IPS-NIHi7 (cell line): ENCODE data around the gene GLCE.
"Not testable (repeated sequence)": the region's sequence is repeated elsewhere in the genome, so short reads cannot be mapped to it uniquely, and the experiment has no call there.

ENCODE experiments used
- DNase-seq: peaks from one replicate; pipeline ENCODE4 v3.0.0; 2012; ENCODE audit warnings: mixed read lengths; ENCODE audit errors: extremely low spot score

GLCE gene

GRCh38 chr15:69159805-69160140 is 662 bp upstream of the GLCE start:
- no peak for DNase-seq

GRCh38 chr15:69161079-69161877 is 843 bp downstream of the GLCE start:
- DNase-seq, result peak; percentile 44

GRCh38 chr15:69161878-69162213 is 1.4 kb downstream of the GLCE start:
- DNase-seq, result no peak

- no peak for DNase-seq
Observed at GRCh38 chr15:69163141-69163669, 2.8 kb downstream of the GLCE start.

- no peak for DNase-seq
Observed at GRCh38 chr15:69164807-69165636, 4.6 kb downstream of the GLCE start.

- no peak for DNase-seq
Observed at GRCh38 chr15:69165637-69166025, 5.2 kb downstream of the GLCE start.

- no peak for DNase-seq
Observed at GRCh38 chr15:69167218-69167846, 6.9 kb downstream of the GLCE start.

- not testable (repeated sequence) for DNase-seq
Observed at GRCh38 chr15:69168361-69168760, 7.9 kb downstream of the GLCE start.

GRCh38 chr15:69169540-69169939 is 9.1 kb downstream of the GLCE start:
- DNase-seq, result not testable (repeated sequence)

GRCh38 chr15:69170597-69170996 is 10.2 kb downstream of the GLCE start:
- DNase-seq, result no peak

GRCh38 chr15:69172847-69173246 is 12.4 kb downstream of the GLCE start:
- no peak for DNase-seq

GRCh38 chr15:69175536-69175935 is 15.1 kb downstream of the GLCE start:
- DNase-seq, result no peak

GRCh38 chr15:69181424-69181823 is 21.0 kb downstream of the GLCE start:
- DNase-seq, result no peak

GRCh38 chr15:69185216-69185615 is 24.8 kb downstream of the GLCE start:
- DNase-seq, result no peak

- no peak for DNase-seq
Observed at GRCh38 chr15:69185706-69186105, 25.3 kb downstream of the GLCE start.

- DNase-seq, result no peak
Observed at GRCh38 chr15:69189157-69189556, 28.7 kb downstream of the GLCE start.

GRCh38 chr15:69190091-69190490 is 29.7 kb downstream of the GLCE start:
- no peak for DNase-seq

GRCh38 chr15:69190504-69190903 is 30.1 kb downstream of the GLCE start:
- no peak for DNase-seq

GRCh38 chr15:69194025-69194827 is 33.8 kb downstream of the GLCE start:
- DNase-seq, result no peak

GRCh38 chr15:69194854-69195253 is 34.4 kb downstream of the GLCE start:
- DNase-seq, result no peak

GRCh38 chr15:69200832-69201745 is 40.7 kb downstream of the GLCE start:
- DNase-seq, result no peak
